ENCODE measurements around the gene SH2D1B.
"Not testable (repeated sequence)": the region's sequence is repeated elsewhere in the genome, so short reads cannot be mapped to it uniquely, and the experiment has no call there.

SH2D1B gene

GRCh38 chr1:162412002-162412401 lies at the start of gene SH2D1B:
SH2D1B (minus strand) TSS chr1:162412136; CDS start chr1:162412016, 120 bp downstream.
- TF ChIP-seq CTCF (IDR thresholded peaks at IDR 0.05; ENCODE audit: low read depth, low read length): no peak
- DNase-seq (ENCODE audit: extremely low read depth, low read depth): no peak

GRCh38 chr1:162458236-162458635 lies 46.3 kb upstream of the SH2D1B start:
- no peak for TF ChIP-seq CTCF (IDR thresholded peaks at IDR 0.05; ENCODE audit: low read depth, low read length)
- DNase-seq (ENCODE audit: extremely low read depth, low read depth): no peak

- no peak for DNase-seq (ENCODE audit: extremely low read depth, low read depth)
- no peak for TF ChIP-seq CTCF (IDR thresholded peaks at IDR 0.05; ENCODE audit: low read depth, low read length)
Measured at GRCh38 chr1:162456323-162456722, 44.4 kb upstream of the SH2D1B start.

- DNase-seq (ENCODE audit: extremely low read depth, low read depth): not testable (repeated sequence)
Measured at GRCh38 chr1:162454361-162454760, 42.4 kb upstream of the SH2D1B start.

- TF ChIP-seq CTCF (IDR thresholded peaks at IDR 0.05; ENCODE audit: low read depth, low read length): no peak
- no peak for DNase-seq (ENCODE audit: extremely low read depth, low read depth)
Measured at GRCh38 chr1:162446946-162447345, 35.0 kb upstream of the SH2D1B start.

- TF ChIP-seq CTCF (IDR thresholded peaks at IDR 0.05; ENCODE audit: low read depth, low read length): no peak
- DNase-seq (ENCODE audit: extremely low read depth, low read depth): no peak
Measured at GRCh38 chr1:162444903-162445302, 33.0 kb upstream of the SH2D1B start.

GRCh38 chr1:162432977-162433713 lies 21.2 kb upstream of the SH2D1B start:
- not testable (repeated sequence) for DNase-seq (ENCODE audit: extremely low read depth, low read depth)

- no peak for DNase-seq (ENCODE audit: extremely low read depth, low read depth)
- TF ChIP-seq CTCF (IDR thresholded peaks at IDR 0.05; ENCODE audit: low read depth, low read length): no peak
Measured at GRCh38 chr1:162430583-162430982, 18.6 kb upstream of the SH2D1B start.

Data from AG09319 (cell line).